ENCODE results near the gene PCBP3. TPM values are rescaled to one million over a fixed set of nuclear protein-coding genes. Genes with fewer than 3 reads are reported as not detected.

Gene PCBP3
- total and polyA plus RNA-seq, 2 of the 13 experiments (the other 11 are each of a cell fraction or from before 2014, with no cell fraction given), result not detected

DNA sequence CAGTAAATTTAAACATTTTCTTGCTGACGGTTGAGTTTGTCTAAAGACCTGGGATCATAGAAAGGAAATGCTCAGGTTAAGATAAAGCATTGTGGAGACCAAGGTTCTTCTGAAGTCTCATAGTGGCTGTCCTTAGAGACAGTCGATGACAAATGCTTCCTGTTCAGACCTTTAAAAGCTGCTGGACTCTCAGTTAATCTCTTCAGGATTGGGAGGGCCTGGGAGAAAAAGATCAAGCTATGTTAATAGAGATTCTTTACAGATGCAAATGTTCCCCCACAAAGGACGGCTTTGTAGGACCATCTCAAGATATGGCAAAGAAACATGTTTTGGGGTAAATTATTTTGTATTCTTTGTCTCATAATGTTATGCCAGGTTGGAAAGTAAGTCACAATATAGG is 213.4 kb downstream of the PCBP3 start:
- Histone ChIP-seq H3K9me3 (ENCODE audit: low read length) (no peaks in the 10 kb centered on the region), H3K4me3 (replicated peaks in 1 of 3; ENCODE audit: insufficient read depth in 1 of 3, low read depth in 2 of 3, low read length in 3 of 3) (no peak overlapping the region), H3K27ac (ENCODE audit: extremely low read length, insufficient read depth, low read length) (no peak overlapping the region), H3K9ac (ENCODE audit: insufficient read depth, low read depth, low read length) (no peak overlapping the region), H4K20me1 (ENCODE audit: insufficient read depth, low read length) (0 out of 2 replicates have a peak, but pooled peaks cover 3% of the 10 kb centered on the region), H3K36me3 (replicated peaks in 1 of 2; ENCODE audit: control insufficient read depth in 1 of 2, insufficient read depth in 2 of 2, low read length in 2 of 2) (no peaks in the 10 kb centered on the region), H3K4me1 (ENCODE audit: insufficient read depth, low read length) (peaks cover 14% of the 10 kb centered on the region; the same call in 1 of the 2 replicates), H3K27me3 (ENCODE audit: control insufficient read depth in 1 of 2, insufficient read depth in 2 of 2, low read length in 2 of 2) (peaks cover 10 to 69% of the 10 kb centered on the region in 2 experiments), H2AFZ (ENCODE audit: low read length) (no peak overlapping the region), H3K79me2 (ENCODE audit: insufficient read depth, low read length) (no peaks in the 10 kb centered on the region), H3K4me2 (ENCODE audit: low read depth, low read length) (no peak overlapping the region)
- WGBS (ENCODE audit: low lambda C conversion rate), result 18% methylated on average over 3 of the region's 3 CpGs
- intact Hi-C loops (cut with micrococcal nuclease; ENCODE audit: unreplicated experiment), result no loop called here
- ChIA-PET POLR2A (no interaction called here), CTCF (ENCODE audit: low intra/inter-chr PET ratio, low total read pairs) (no interaction called here)
- no peak for FAIRE-seq
- DNase-seq (ENCODE audit: low spot score), result no peak
- TF ChIP-seq MATR3 (CRISPR knock-in tag; IDR thresholded peaks at IDR 0.05), result no peak
- TF ChIP-seq ZNF382 (CRISPR knock-in tag; IDR thresholded peaks at IDR 0.05; ENCODE audit: borderline replicate concordance), result no peak
- no peak for TF ChIP-seq AGO1 (IDR thresholded peaks at IDR 0.05; ENCODE audit: low read depth, low read length, poor library complexity, severe bottlenecking)
- TF ChIP-seq, protein P1, sequence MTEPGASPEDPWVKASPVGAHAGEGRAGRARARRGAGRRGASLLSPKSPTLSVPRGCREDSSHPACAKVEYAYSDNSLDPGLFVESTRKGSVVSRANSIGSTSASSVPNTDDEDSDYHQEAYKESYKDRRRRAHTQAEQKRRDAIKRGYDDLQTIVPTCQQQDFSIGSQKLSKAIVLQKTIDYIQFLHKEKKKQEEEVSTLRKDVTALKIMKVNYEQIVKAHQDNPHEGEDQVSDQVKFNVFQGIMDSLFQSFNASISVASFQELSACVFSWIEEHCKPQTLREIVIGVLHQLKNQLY (CRISPR knock-in tag; IDR thresholded peaks at IDR 0.05), result no peak
- no peak for TF ChIP-seq ZNF441 (CRISPR knock-in tag; IDR thresholded peaks at IDR 0.05; ENCODE audit: borderline replicate concordance)
- no peak for TF ChIP-seq ZNF563 (CRISPR knock-in tag; IDR thresholded peaks at IDR 0.05)
- no peak for TF ChIP-seq JUNB (CRISPR knock-in tag; IDR thresholded peaks at IDR 0.05; ENCODE audit: borderline replicate concordance)
- no peak for TF ChIP-seq NCOA2 (CRISPR knock-in tag; IDR thresholded peaks at IDR 0.05)
- BruUV-seq (replicated peaks), result no TSS peak
- in situ Hi-C loops (cut with HindIII; ENCODE audit: extremely low pct_ligation_motif_present, low pct_unique_long_range_greater_than_20kb), result no loop called here
- ATAC-seq, result no peak

GRCh38 chr21:45857761-45858160 is 214.2 kb downstream of the PCBP3 start:
- 0 out of 2 replicates have a peak, but pooled peaks cover 3% of the 10 kb centered on the region for H4K20me1 ChIP-seq (ENCODE audit: insufficient read depth, low read length)
- H3K27me3 ChIP-seq (ENCODE audit: control insufficient read depth in 1 of 2, insufficient read depth in 2 of 2, low read length in 2 of 2), result peaks cover 10 to 77% of the 10 kb centered on the region in 2 experiments
- CTCF ChIA-PET (ENCODE audit: low intra/inter-chr PET ratio, low total read pairs), result no interaction called here
- no peak overlapping the region for H3K4me2 ChIP-seq (ENCODE audit: low read depth, low read length)
- H3K36me3 ChIP-seq (replicated peaks in 1 of 2; ENCODE audit: control insufficient read depth in 1 of 2, insufficient read depth in 2 of 2, low read length in 2 of 2), result no peaks in the 10 kb centered on the region
- in situ Hi-C loops (cut with HindIII; ENCODE audit: extremely low pct_ligation_motif_present, low pct_unique_long_range_greater_than_20kb) (no loop called here), intact Hi-C loops (cut with micrococcal nuclease; ENCODE audit: unreplicated experiment) (no loop called here)
- ATAC-seq (no peak), DNase-seq (ENCODE audit: low spot score) (no peak), FAIRE-seq (no peak)
- peaks cover 14% of the 10 kb centered on the region; the same call in 1 of the 2 replicates for H3K4me1 ChIP-seq (ENCODE audit: insufficient read depth, low read length)
- H3K9me3 ChIP-seq (ENCODE audit: low read length), result no peaks in the 10 kb centered on the region
- H3K79me2 ChIP-seq (ENCODE audit: insufficient read depth, low read length), result no peaks in the 10 kb centered on the region
- POLR2A ChIA-PET, result no interaction called here
- H2AFZ ChIP-seq (ENCODE audit: low read length), result no peak overlapping the region
- H3K4me3 ChIP-seq (replicated peaks in 1 of 3; ENCODE audit: insufficient read depth in 1 of 3, low read depth in 2 of 3, low read length in 3 of 3), result no peak overlapping the region
- H3K27ac ChIP-seq (ENCODE audit: extremely low read length, insufficient read depth, low read length), result no peak overlapping the region
- no TSS peak for BruUV-seq (replicated peaks)
- H3K9ac ChIP-seq (ENCODE audit: insufficient read depth, low read depth, low read length), result no peak overlapping the region
- 42% methylated on average over 6 of the region's 6 CpGs for WGBS (ENCODE audit: low lambda C conversion rate)
- TF ChIP-seq ZNF547 (CRISPR knock-in tag; IDR thresholded peaks at IDR 0.05) (no peak), GFI1 (CRISPR knock-in tag; IDR thresholded peaks at IDR 0.05; ENCODE audit: borderline replicate concordance) (no peak), IRF2 (CRISPR knock-in tag; IDR thresholded peaks at IDR 0.05) (no peak), ZNF570 (CRISPR knock-in tag; IDR thresholded peaks at IDR 0.05; ENCODE audit: borderline replicate concordance) (no peak), DR1 (CRISPR knock-in tag; IDR thresholded peaks at IDR 0.05) (no peak), KAT7 (CRISPR knock-in tag; IDR thresholded peaks at IDR 0.05; ENCODE audit: borderline replicate concordance) (no peak), ZNF432 (CRISPR knock-in tag; IDR thresholded peaks at IDR 0.05; ENCODE audit: borderline replicate concordance) (no peak), NR1H2 (CRISPR knock-in tag; IDR thresholded peaks at IDR 0.05; ENCODE audit: borderline replicate concordance, low read depth) (no peak)
- TF ChIP-seq, protein P2, sequence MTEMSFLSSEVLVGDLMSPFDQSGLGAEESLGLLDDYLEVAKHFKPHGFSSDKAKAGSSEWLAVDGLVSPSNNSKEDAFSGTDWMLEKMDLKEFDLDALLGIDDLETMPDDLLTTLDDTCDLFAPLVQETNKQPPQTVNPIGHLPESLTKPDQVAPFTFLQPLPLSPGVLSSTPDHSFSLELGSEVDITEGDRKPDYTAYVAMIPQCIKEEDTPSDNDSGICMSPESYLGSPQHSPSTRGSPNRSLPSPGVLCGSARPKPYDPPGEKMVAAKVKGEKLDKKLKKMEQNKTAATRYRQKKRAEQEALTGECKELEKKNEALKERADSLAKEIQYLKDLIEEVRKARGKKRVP (CRISPR knock-in tag; IDR thresholded peaks at IDR 0.05), result no peak

Data from HepG2 (cell line).